ENCODE measurements around the gene C1orf116. TPM values are rescaled to one million over a fixed set of nuclear protein-coding genes. Genes with fewer than 3 reads are reported as not detected.

C1orf116 gene
- total RNA-seq, 1 experiment from 2014 or later = 2.4 TPM

DNA sequence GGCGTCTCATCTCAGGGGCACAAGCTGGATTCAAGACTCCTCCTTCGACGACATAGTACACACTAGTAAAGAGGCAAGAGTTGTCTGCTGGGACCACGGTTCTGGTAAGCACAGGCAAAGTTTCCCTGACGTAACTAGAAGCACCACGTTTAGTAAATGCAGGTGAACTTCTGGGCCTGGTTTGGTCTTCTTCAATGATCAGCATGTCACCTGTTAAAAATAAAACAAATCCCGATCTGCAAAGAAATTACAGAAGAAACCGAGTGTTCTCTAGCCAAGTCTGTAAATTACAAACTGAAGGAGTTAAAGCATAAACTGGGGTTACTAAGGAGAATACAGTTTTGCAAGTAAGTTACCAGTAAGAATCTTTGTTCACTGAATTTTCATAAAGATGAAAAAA lies 17.0 kb upstream of the C1orf116 start:
- TF ChIP-seq, protein P1, sequence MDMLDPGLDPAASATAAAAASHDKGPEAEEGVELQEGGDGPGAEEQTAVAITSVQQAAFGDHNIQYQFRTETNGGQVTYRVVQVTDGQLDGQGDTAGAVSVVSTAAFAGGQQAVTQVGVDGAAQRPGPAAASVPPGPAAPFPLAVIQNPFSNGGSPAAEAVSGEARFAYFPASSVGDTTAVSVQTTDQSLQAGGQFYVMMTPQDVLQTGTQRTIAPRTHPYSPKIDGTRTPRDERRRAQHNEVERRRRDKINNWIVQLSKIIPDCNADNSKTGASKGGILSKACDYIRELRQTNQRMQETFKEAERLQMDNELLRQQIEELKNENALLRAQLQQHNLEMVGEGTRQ (CRISPR knock-in tag; IDR thresholded peaks at IDR 0.05) = no peak
- TF ChIP-seq NR2C2 (CRISPR knock-in tag; IDR thresholded peaks at IDR 0.05) (no peak), FOXK1 (CRISPR knock-in tag; IDR thresholded peaks at IDR 0.05) (no peak), ZNF232 (CRISPR knock-in tag; IDR thresholded peaks at IDR 0.05) (no peak), ZNF121 (CRISPR knock-in tag; IDR thresholded peaks at IDR 0.05) (no peak), TCF7 (CRISPR knock-in tag; IDR thresholded peaks at IDR 0.05; ENCODE audit: low read depth) (no peak)
- DNase-seq (ENCODE audit: low spot score) (no peak), ATAC-seq (no peak)
- Mint-ChIP-seq H3K36me3 (peaks cover 36% of the 10 kb centered on the region), H3K9me3 (no peaks in the 10 kb centered on the region), H3K27ac (peak overlapping the region; percentile 20; the same call in 1 of the 2 replicates), H3K4me3 (peak overlapping the region; percentile 95), H3K4me1 (peaks cover 57% of the 10 kb centered on the region), H3K27me3 (ENCODE audit: low read depth) (no peaks in the 10 kb centered on the region)
- ChIA-PET CTCF (interaction anchor here (0.5 to 2.0 kb wide), 7 partner anchors 10 to 1072 kb away, joined by 3 to 17 read pairs (median 3); partner anchors contain the start of gene C1orf116), POLR2A (no interaction called here)

DNA sequence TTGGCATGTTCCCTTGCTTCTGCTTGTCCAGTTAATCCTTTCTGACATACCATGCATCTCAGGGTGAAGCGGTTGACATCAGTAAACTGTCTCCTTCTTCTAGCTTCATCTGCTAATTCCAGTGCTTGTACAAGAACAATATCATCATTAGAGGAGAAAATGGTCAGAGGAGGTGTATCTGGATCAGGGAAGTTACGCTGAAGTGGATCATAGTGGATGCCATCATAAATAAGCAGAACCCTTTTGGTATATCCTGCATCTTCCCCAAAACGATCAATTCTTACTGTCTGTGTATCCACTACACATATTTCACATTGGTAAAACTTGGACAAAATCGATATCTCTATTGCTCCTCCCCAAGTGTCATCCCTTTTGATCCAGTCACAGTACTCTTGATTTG lies 16.5 kb upstream of the C1orf116 start:
- ChIA-PET CTCF (interaction anchor here (1.0 to 1.5 kb wide), 3 partner anchors 14 to 24 kb away, joined by 3 to 6 read pairs (median 5); partner anchors contain the start of gene C1orf116), POLR2A (no interaction called here)
- no peak for DNase-seq (ENCODE audit: low spot score)
- no peak for ATAC-seq
- Mint-ChIP-seq H3K27me3 (ENCODE audit: low read depth) (no peaks in the 10 kb centered on the region), H3K4me3 (peak overlapping the region; percentile 95), H3K36me3 (peaks cover 36% of the 10 kb centered on the region), H3K27ac (peak overlapping the region; percentile 20; the same call in 1 of the 2 replicates), H3K4me1 (peaks cover 54% of the 10 kb centered on the region), H3K9me3 (no peaks in the 10 kb centered on the region)
- TF ChIP-seq ZNF232 (CRISPR knock-in tag; IDR thresholded peaks at IDR 0.05) = no peak
- TF ChIP-seq, protein P2, sequence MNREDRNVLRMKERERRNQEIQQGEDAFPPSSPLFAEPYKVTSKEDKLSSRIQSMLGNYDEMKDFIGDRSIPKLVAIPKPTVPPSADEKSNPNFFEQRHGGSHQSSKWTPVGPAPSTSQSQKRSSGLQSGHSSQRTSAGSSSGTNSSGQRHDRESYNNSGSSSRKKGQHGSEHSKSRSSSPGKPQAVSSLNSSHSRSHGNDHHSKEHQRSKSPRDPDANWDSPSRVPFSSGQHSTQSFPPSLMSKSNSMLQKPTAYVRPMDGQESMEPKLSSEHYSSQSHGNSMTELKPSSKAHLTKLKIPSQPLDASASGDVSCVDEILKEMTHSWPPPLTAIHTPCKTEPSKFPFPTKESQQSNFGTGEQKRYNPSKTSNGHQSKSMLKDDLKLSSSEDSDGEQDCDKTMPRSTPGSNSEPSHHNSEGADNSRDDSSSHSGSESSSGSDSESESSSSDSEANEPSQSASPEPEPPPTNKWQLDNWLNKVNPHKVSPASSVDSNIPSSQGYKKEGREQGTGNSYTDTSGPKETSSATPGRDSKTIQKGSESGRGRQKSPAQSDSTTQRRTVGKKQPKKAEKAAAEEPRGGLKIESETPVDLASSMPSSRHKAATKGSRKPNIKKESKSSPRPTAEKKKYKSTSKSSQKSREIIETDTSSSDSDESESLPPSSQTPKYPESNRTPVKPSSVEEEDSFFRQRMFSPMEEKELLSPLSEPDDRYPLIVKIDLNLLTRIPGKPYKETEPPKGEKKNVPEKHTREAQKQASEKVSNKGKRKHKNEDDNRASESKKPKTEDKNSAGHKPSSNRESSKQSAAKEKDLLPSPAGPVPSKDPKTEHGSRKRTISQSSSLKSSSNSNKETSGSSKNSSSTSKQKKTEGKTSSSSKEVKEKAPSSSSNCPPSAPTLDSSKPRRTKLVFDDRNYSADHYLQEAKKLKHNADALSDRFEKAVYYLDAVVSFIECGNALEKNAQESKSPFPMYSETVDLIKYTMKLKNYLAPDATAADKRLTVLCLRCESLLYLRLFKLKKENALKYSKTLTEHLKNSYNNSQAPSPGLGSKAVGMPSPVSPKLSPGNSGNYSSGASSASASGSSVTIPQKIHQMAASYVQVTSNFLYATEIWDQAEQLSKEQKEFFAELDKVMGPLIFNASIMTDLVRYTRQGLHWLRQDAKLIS (CRISPR knock-in tag; IDR thresholded peaks at IDR 0.05; ENCODE audit: borderline replicate concordance) = no peak
- TF ChIP-seq GRHL2 (CRISPR knock-in tag; IDR thresholded peaks at IDR 0.05; ENCODE audit: insufficient replicate concordance, severe bottlenecking) = no peak
- TF ChIP-seq GABPB1 (CRISPR knock-in tag; IDR thresholded peaks at IDR 0.05) = no peak
- TF ChIP-seq NR2C2 (CRISPR knock-in tag; IDR thresholded peaks at IDR 0.05) = no peak
- TF ChIP-seq, protein P3, sequence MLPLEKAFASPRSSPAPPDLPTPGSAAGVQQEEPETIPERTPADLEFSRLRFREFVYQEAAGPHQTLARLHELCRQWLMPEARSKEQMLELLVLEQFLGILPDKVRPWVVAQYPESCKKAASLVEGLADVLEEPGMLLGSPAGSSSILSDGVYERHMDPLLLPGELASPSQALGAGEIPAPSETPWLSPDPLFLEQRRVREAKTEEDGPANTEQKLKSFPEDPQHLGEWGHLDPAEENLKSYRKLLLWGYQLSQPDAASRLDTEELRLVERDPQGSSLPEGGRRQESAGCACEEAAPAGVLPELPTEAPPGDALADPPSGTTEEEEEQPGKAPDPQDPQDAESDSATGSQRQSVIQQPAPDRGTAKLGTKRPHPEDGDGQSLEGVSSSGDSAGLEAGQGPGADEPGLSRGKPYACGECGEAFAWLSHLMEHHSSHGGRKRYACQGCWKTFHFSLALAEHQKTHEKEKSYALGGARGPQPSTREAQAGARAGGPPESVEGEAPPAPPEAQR (CRISPR knock-in tag; IDR thresholded peaks at IDR 0.05) = no peak
- no peak for TF ChIP-seq NFE2L1 (CRISPR knock-in tag; IDR thresholded peaks at IDR 0.05)
- TF ChIP-seq JUN (CRISPR knock-in tag; IDR thresholded peaks at IDR 0.05) = no peak

DNA sequence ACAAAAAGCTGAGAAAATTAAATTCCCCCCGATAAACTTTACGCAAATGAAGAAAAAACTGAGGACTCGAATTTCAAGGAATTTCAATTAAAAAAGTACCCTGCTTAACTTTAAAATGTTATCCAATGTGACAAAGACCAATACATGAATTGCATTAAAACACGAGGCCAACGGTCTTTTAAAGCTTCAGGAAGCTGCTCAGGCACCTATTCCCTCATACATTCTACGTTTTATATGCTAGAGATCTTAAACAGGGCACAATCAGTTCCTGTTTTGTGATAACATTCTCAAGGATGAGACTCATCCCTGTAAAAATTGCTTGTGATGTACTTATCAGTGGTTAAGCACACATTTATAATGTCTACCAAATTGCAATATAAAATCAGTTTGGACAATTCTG lies 15.5 kb upstream of the C1orf116 start:
- Mint-ChIP-seq H3K36me3 (peaks cover 36% of the 10 kb centered on the region), H3K27ac (no peak overlapping the region), H3K4me1 (peaks cover 53% of the 10 kb centered on the region), H3K27me3 (ENCODE audit: low read depth) (no peaks in the 10 kb centered on the region), H3K4me3 (peak overlapping the region; percentile 42), H3K9me3 (no peaks in the 10 kb centered on the region)
- TF ChIP-seq, protein P4, sequence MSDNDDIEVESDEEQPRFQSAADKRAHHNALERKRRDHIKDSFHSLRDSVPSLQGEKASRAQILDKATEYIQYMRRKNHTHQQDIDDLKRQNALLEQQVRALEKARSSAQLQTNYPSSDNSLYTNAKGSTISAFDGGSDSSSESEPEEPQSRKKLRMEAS (CRISPR knock-in tag; IDR thresholded peaks at IDR 0.05) = no peak
- TF ChIP-seq, protein P5, sequence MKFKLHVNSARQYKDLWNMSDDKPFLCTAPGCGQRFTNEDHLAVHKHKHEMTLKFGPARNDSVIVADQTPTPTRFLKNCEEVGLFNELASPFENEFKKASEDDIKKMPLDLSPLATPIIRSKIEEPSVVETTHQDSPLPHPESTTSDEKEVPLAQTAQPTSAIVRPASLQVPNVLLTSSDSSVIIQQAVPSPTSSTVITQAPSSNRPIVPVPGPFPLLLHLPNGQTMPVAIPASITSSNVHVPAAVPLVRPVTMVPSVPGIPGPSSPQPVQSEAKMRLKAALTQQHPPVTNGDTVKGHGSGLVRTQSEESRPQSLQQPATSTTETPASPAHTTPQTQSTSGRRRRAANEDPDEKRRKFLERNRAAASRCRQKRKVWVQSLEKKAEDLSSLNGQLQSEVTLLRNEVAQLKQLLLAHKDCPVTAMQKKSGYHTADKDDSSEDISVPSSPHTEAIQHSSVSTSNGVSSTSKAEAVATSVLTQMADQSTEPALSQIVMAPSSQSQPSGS (CRISPR knock-in tag; IDR thresholded peaks at IDR 0.05; ENCODE audit: borderline replicate concordance, low read depth) = no peak
- POLR2A ChIA-PET = no interaction called here
- ATAC-seq = no peak
- DNase-seq (ENCODE audit: low spot score) = no peak
- CTCF ChIA-PET = interaction anchor here (1.5 kb wide), 1 partner anchor 15 kb away, joined by 5 read pairs; the partner anchor contains the start of gene C1orf116
